A673 (cell line): ENCODE results near the gene GAB2. TPM values are rescaled to one million over a fixed set of nuclear protein-coding genes. Genes with fewer than 3 reads are reported as not detected.

ENCODE experiments used
- BruUV-seq: library from RNA; stranded (reverse); fragments of 400-500 nt; replicated peaks from 2 replicates; lab custom pipeline; 2021; lab: Mats Ljungman, UMichigan
- CTCF ChIA-PET: fragments of 300-600 bp; sonication (Branson Sonifier 250); formaldehyde crosslinking; loops from one replicate; lab custom pipeline; 2022; ENCODE audit warnings: antibody characterized with exemption; lab: Charles Lee
- POLR2A ChIA-PET: fragments of 300-600 bp; sonication (Branson Sonifier 250); formaldehyde crosslinking; loops from one replicate; lab custom pipeline; 2022; ENCODE audit warnings: antibody characterized with exemption; ENCODE audit not compliant: low non-redundant PET; lab: Charles Lee
- DNase-seq: peaks from one replicate; pipeline ENCODE4 v3.0.0-alpha.2; 2015; ENCODE audit warnings: low spot score
- H3K27ac ChIP-seq: fragments of 200-600 bp; sonication (generic); 2 replicates; pipeline ENCODE4 v1.5.1; 2016; ENCODE audit warnings: mixed run types, low read depth, mild to moderate bottlenecking, mixed read lengths, antibody characterized with exemption, low read length; ENCODE audit not compliant: poor library complexity, severe bottlenecking
- H3K27me3 ChIP-seq: fragments of 200-600 bp; sonication (generic); replicated peaks from 2 replicates; pipeline ENCODE4 v1.6.1; 2017; ENCODE audit warnings: mixed run types, low read depth, mild to moderate bottlenecking, mixed read lengths, antibody characterized with exemption, low read length; ENCODE audit not compliant: insufficient read depth, poor library complexity
- H3K36me3 ChIP-seq: fragments of 200-600 bp; sonication (generic); 2 replicates; pipeline ENCODE4 v1.6.1; 2016; ENCODE audit warnings: mixed run types, mild to moderate bottlenecking, mixed read lengths, antibody characterized with exemption, low read length; ENCODE audit not compliant: insufficient read depth, poor library complexity, severe bottlenecking
- H3K4me1 ChIP-seq: fragments of 200-600 bp; sonication (generic); 2 replicates; pipeline ENCODE4 v1.6.1; 2017; ENCODE audit warnings: mixed run types, mild to moderate bottlenecking, mixed read lengths, antibody characterized with exemption, low read length; ENCODE audit not compliant: insufficient read depth, poor library complexity, severe bottlenecking
- H3K4me3 ChIP-seq: fragments of 200-600 bp; sonication (generic); 2 replicates; pipeline ENCODE4 v1.5.1; 2016; ENCODE audit warnings: low read depth, mixed run types, mild to moderate bottlenecking, mixed read lengths, low read length; ENCODE audit not compliant: poor library complexity, severe bottlenecking
- H3K9me3 ChIP-seq: fragments of 200-600 bp; sonication (generic); 2 replicates; pipeline ENCODE4 v1.6.1; 2016; ENCODE audit warnings: mixed run types, low read depth, mild to moderate bottlenecking, mixed read lengths, antibody characterized with exemption, low read length; ENCODE audit not compliant: poor library complexity, severe bottlenecking
- CTCF ChIP-seq: fragments of 300-800, 200-600 bp; sonication (generic); conservative IDR thresholded peaks from 2 replicates; pipeline ENCODE4 v1.5.1; 2017; ENCODE audit warnings: low read depth, mild to moderate bottlenecking, antibody characterized with exemption, low read length, moderate library complexity, mixed read lengths
- EZH2 ChIP-seq: fragments of 200-600 bp; sonication (generic); IDR thresholded peaks from 2 replicates; pipeline ENCODE4 v1.6.1; 2017; ENCODE audit warnings: borderline replicate concordance, low read depth, mild to moderate bottlenecking, mixed read lengths, antibody characterized with exemption, low read length; ENCODE audit not compliant: poor library complexity, severe bottlenecking
- intact Hi-C: fragments of 100-400 bp; cut with micrococcal nuclease; formaldehyde crosslinking; loops from one replicate; pipeline ENCODE4 v1.10.0; 2022; ENCODE audit not compliant: unreplicated experiment
- total RNA-seq: library from RNA; stranded (reverse); gene quantifications from 2 replicates; pipeline ENCODE4 v1.2.3, GENCODE V29; 2021

Gene GAB2
- total RNA-seq, 1 experiment from 2014 or later, result 21.5 TPM

GRCh38 chr11:78427615-78428265 lies 10.1 kb upstream of the GAB2 start:
- CTCF ChIA-PET, result no interaction called here
- no peaks in the 10 kb centered on the region for H3K27me3 ChIP-seq
- no peak for DNase-seq
- H3K36me3 ChIP-seq, result no peaks in the 10 kb centered on the region
- POLR2A ChIA-PET, result no interaction called here
- H3K4me1 ChIP-seq, result peaks cover 34% of the 10 kb centered on the region
- H3K9me3 ChIP-seq, result no peaks in the 10 kb centered on the region
- H3K4me3 ChIP-seq, result no peak overlapping the region
- BruUV-seq, result no TSS peak
- no peak overlapping the region for H3K27ac ChIP-seq
- TF ChIP-seq EZH2, result no peak
- TF ChIP-seq CTCF, result no peak
- intact Hi-C loops, result no loop called here

- Histone ChIP-seq H3K27me3 (no peaks in the 10 kb centered on the region), H3K27ac (no peak overlapping the region), H3K4me1 (peaks cover 31% of the 10 kb centered on the region), H3K4me3 (no peak overlapping the region), H3K36me3 (no peaks in the 10 kb centered on the region), H3K9me3 (no peaks in the 10 kb centered on the region)
- intact Hi-C loops, result no loop called here
- DNase-seq, result no peak
- CTCF ChIA-PET, result no interaction called here
- POLR2A ChIA-PET, result no interaction called here
- TF ChIP-seq EZH2 (no peak), CTCF (no peak)
- BruUV-seq, result no TSS peak
These were observed 9.2 kb upstream of the GAB2 start for GRCh38 chr11:78426845-78427244.

- DNase-seq, result no peak
- no peaks in the 10 kb centered on the region for H3K36me3 ChIP-seq
- TF ChIP-seq EZH2, result no peak
- TF ChIP-seq CTCF, result no peak
- H3K4me3 ChIP-seq, result no peak overlapping the region
- peaks cover 41% of the 10 kb centered on the region for H3K4me1 ChIP-seq
- ChIA-PET POLR2A (no interaction called here), CTCF (no interaction called here)
- intact Hi-C loops, result no loop called here
- H3K27ac ChIP-seq, result peak overlapping the region; percentile 72
- H3K27me3 ChIP-seq, result no peaks in the 10 kb centered on the region
- H3K9me3 ChIP-seq, result no peaks in the 10 kb centered on the region
- BruUV-seq, result no TSS peak
These were observed 7.9 kb upstream of the GAB2 start for GRCh38 chr11:78425399-78426070.
